NB4 (cell line): ENCODE measurements around the gene FKBP4.
"Not testable (repeated sequence)": the region's sequence is repeated elsewhere in the genome, so short reads cannot be mapped to it uniquely, and the experiment has no call there.

ENCODE experiments used
- DNase-seq: peaks from one replicate; pipeline ENCODE4 v3.0.0; 2010; ENCODE audit warnings: low read depth
- H3K4me3 ChIP-seq: one replicate; pipeline ENCODE4 v1.5.1; 2011; ENCODE audit warnings: mild to moderate bottlenecking, low read depth, low read length, moderate library complexity
- CTCF ChIP-seq: IDR thresholded peaks from one replicate; pipeline ENCODE4 v1.5.1; 2012; ENCODE audit warnings: low read depth, low read length
- MAX ChIP-seq: IDR thresholded peaks from 2 replicates; pipeline ENCODE4 v1.6.1; 2011; ENCODE audit warnings: low read depth, low read length
- MYC ChIP-seq: IDR thresholded peaks from 2 replicates; pipeline ENCODE4 v1.6.1; 2011; ENCODE audit warnings: low read depth, low read length
- POLR2A ChIP-seq: IDR thresholded peaks from 2 replicates; pipeline ENCODE4 v1.6.1; 2011; ENCODE audit warnings: mild to moderate bottlenecking; ENCODE audit not compliant: insufficient read length; ENCODE audit errors: extremely low read depth

The FKBP4 gene

GRCh38 chr12:2764398-2764797 is 30.4 kb upstream of the FKBP4 start:
- DNase-seq: no peak
- TF ChIP-seq MAX (no peak), POLR2A (no peak), CTCF (no peak), MYC (no peak)
- H3K4me3 ChIP-seq: no peak overlapping the region

- no peak for DNase-seq
- TF ChIP-seq MYC: no peak
- TF ChIP-seq MAX: no peak
- no peak for TF ChIP-seq POLR2A
- no peak for TF ChIP-seq CTCF
These were observed 29.7 kb upstream of the FKBP4 start for GRCh38 chr12:2765052-2765451.

GRCh38 chr12:2765608-2766007 is 29.2 kb upstream of the FKBP4 start:
- TF ChIP-seq POLR2A (no peak), MAX (no peak), CTCF (no peak), MYC (no peak)
- DNase-seq: no peak
- no peak overlapping the region for H3K4me3 ChIP-seq

More at GRCh38 chr12:2765052-2765451, 29.7 kb upstream of the FKBP4 start:
- H3K4me3 ChIP-seq: no peak overlapping the region

- TF ChIP-seq MAX: no peak
- no peak for TF ChIP-seq MYC
- TF ChIP-seq CTCF: no peak
- no peak for TF ChIP-seq POLR2A
- DNase-seq: no peak
These were observed 26.4 kb upstream of the FKBP4 start for GRCh38 chr12:2768224-2768961.

GRCh38 chr12:2769866-2770533 is 24.8 kb upstream of the FKBP4 start:
- no peak for TF ChIP-seq CTCF
- no peak for TF ChIP-seq POLR2A
- TF ChIP-seq MAX: no peak
- no peak for TF ChIP-seq MYC
- no peak overlapping the region for H3K4me3 ChIP-seq
- DNase-seq: no peak

More at GRCh38 chr12:2768224-2768961, 26.4 kb upstream of the FKBP4 start:
- no peak overlapping the region for H3K4me3 ChIP-seq

- H3K4me3 ChIP-seq, DNase-seq: not testable (repeated sequence)
These were observed 24.2 kb upstream of the FKBP4 start for GRCh38 chr12:2770544-2770943.
